ENCODE data around the gene NOSTRIN. TPM values are rescaled to one million over a fixed set of nuclear protein-coding genes. Genes with fewer than 3 reads are reported as not detected.

NOSTRIN gene
- total and polyA plus RNA-seq, 2 donors (not counting 3 experiments of a cell fraction or from before 2014, with no cell fraction given) = 0.03 to 0.75 TPM

DNA sequence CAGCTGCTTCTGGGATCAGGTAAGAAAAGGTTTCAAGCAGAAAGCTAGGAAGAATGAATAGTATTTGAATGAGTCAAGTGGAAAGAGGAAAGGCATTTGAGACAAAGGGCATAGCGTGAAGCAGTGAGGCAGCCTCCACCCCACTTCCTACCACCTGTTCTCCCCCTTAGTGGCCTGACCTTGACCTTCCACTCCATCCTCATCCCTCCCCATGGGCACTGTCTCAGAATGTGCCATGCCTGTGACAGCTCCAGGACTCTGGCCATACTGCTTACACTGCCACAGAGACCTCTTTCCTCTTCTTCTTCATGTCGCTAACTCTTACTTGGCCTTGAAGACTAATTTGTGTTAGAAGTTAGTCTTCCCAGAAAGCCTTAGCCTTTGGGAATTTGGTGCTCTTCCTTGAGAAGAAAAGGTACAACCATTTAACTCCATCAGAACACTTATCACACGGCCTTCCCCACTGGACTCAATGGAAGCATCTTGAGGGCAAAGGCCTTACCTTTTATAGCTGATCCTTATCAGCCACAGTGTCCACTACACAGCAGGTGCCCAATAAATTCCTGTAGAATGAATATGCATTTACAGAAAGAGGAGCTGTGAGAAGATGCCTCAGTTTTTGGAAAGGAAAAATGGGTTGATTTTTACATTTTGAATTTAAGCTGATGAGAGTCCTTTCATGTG is 15.2 kb upstream of the NOSTRIN start:
- no peaks in the 10 kb centered on the region for H3K4me1 ChIP-seq (ENCODE audit: control insufficient read depth, extremely low read depth, insufficient read depth, low read length)
- intact Hi-C loops (cut with micrococcal nuclease) (no loop called here), dilution Hi-C loops (cut with MboI; ENCODE audit: extremely low pct_ligation_motif_present, low sequenced_read_pairs) (no loop called here)
- no peak for FAIRE-seq
- H2AFZ ChIP-seq (ENCODE audit: low read depth, low read length) = no peak overlapping the region
- BruUV-seq (replicated peaks) = no TSS peak
- POLR2A ChIA-PET = no interaction called here
- no peaks in the 10 kb centered on the region for H3K9me1 ChIP-seq (replicated peaks; ENCODE audit: control insufficient read depth, extremely low read depth, insufficient read depth, low read length)
- no peak for DNase-seq (ENCODE audit: low read depth, low spot score)
- no peaks in the 10 kb centered on the region for H3K36me3 ChIP-seq (ENCODE audit: control insufficient read depth in 2 of 2, extremely low read depth in 1 of 2, insufficient read depth in 2 of 2, low read length in 2 of 2)
- CTCF ChIA-PET = interaction anchor here (0.6 to 1.4 kb wide), 2 partner anchors 13 to 151 kb away, joined by 3 to 4 read pairs; no protein-coding TSS in a partner anchor
- TF ChIP-seq FOS (IDR thresholded peaks at IDR 0.05; ENCODE audit: borderline replicate concordance, insufficient read depth, low read length) = no peak
- no peak for TF ChIP-seq MYC (IDR thresholded peaks at IDR 0.05; ENCODE audit: low read depth, low read length)
- TF ChIP-seq GATA2 (IDR thresholded peaks at IDR 0.05; ENCODE audit: insufficient read depth, insufficient read length, low read depth, low read length) = no peak
- TF ChIP-seq JUN (IDR thresholded peaks at IDR 0.05; ENCODE audit: borderline replicate concordance, insufficient read depth, insufficient read length, low read depth) = no peak
- no peak for TF ChIP-seq EZH2 (IDR thresholded peaks at IDR 0.05; ENCODE audit: borderline replicate concordance, low read depth, low read length, severe bottlenecking)
- TF ChIP-seq, protein P1, sequence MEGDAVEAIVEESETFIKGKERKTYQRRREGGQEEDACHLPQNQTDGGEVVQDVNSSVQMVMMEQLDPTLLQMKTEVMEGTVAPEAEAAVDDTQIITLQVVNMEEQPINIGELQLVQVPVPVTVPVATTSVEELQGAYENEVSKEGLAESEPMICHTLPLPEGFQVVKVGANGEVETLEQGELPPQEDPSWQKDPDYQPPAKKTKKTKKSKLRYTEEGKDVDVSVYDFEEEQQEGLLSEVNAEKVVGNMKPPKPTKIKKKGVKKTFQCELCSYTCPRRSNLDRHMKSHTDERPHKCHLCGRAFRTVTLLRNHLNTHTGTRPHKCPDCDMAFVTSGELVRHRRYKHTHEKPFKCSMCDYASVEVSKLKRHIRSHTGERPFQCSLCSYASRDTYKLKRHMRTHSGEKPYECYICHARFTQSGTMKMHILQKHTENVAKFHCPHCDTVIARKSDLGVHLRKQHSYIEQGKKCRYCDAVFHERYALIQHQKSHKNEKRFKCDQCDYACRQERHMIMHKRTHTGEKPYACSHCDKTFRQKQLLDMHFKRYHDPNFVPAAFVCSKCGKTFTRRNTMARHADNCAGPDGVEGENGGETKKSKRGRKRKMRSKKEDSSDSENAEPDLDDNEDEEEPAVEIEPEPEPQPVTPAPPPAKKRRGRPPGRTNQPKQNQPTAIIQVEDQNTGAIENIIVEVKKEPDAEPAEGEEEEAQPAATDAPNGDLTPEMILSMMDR (IDR thresholded peaks at IDR 0.05; ENCODE audit: extremely low read depth in 1 of 2, insufficient read depth in 1 of 2, low read depth in 1 of 2, low read length in 2 of 2) = no peak
- TF ChIP-seq POLR2A (IDR thresholded peaks at IDR 0.05; ENCODE audit: low read depth, low read length) = no peak
- H3K79me2 ChIP-seq (ENCODE audit: control insufficient read depth, insufficient read depth, low read length) = no peaks in the 10 kb centered on the region
- no peaks in the 10 kb centered on the region for H4K20me1 ChIP-seq (replicated peaks; ENCODE audit: control insufficient read depth, extremely low read depth, insufficient read depth, low read length)
- no peak overlapping the region for H3K27ac ChIP-seq (ENCODE audit: insufficient read depth, low read depth, low read length)
- H3K27me3 ChIP-seq (ENCODE audit: control insufficient read depth in 2 of 2, insufficient read depth in 2 of 2, low read length in 2 of 2) = peaks cover 2 to 16% of the 10 kb centered on the region in 2 experiments
- no peak overlapping the region for H3K4me2 ChIP-seq (ENCODE audit: insufficient read depth, low read length)
- H3K9me3 ChIP-seq (replicated peaks; ENCODE audit: control insufficient read depth, insufficient read depth, low read length) = no peaks in the 10 kb centered on the region
- no peak overlapping the region for H3K4me3 ChIP-seq (replicated peaks in 1 of 3; ENCODE audit: insufficient read depth in 1 of 3, low read depth in 1 of 3, low read length in 3 of 3)
- H3K9ac ChIP-seq (replicated peaks; ENCODE audit: extremely low read depth, insufficient read depth, low read length) = no peak overlapping the region
